Measurements from ENCODE around the gene POU2F3. TPM values are rescaled to one million over a fixed set of nuclear protein-coding genes. Genes with fewer than 3 reads are reported as not detected.

Gene POU2F3
- total and polyA plus RNA-seq, 2 of the 4 experiments (the other 2 are of a cell fraction), result under 0.01 to 0.09 TPM

DNA sequence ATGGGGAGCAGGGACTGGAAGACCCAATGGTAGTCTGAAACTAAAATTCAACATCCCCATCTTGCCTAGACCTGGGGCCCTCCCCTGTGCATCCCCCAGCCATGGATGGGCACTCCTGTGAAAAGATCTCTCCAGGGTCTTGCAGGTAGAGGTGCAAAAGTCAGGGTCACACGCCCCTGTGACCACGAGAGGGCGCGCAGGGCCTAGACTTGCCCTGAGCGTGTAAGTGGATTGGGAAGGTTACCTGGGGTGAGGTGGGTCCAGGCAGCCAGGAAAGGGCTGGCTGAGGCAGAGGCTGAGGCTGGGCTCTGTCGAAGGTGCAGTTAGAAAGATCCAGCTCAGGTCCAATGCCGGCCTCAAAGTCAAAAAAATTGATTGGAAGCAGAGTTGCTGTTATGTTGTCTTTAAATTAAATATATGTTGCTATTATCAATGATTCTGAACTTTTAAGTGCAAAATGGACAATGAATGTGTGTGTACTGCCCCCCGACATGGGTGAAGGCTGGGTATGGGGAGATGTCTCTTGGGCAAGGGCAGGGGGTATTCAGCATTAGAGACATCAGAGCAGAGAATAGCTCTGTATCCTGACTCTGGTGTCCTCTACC lies 4.8 kb upstream of the POU2F3 start:
- H3K4ac ChIP-seq (ENCODE audit: low read depth, low read length), result no peak overlapping the region
- no peak overlapping the region for H3K27ac ChIP-seq (ENCODE audit: insufficient read depth, low read length)
- no peak overlapping the region for H2BK20ac ChIP-seq (ENCODE audit: low read depth, low read length)
- H4K20me1 ChIP-seq (ENCODE audit: insufficient read depth, low read length), result no peaks in the 10 kb centered on the region
- no peak overlapping the region for H2BK120ac ChIP-seq (ENCODE audit: low read depth, low read length)
- H3K9ac ChIP-seq (ENCODE audit: low read depth, low read length), result no peak overlapping the region
- H4K91ac ChIP-seq (ENCODE audit: insufficient read depth, low read depth, low read length), result no peak overlapping the region
- H3K18ac ChIP-seq (ENCODE audit: low read depth, low read length), result no peak overlapping the region
- ChIA-PET POLR2A (ENCODE audit: unreplicated experiment) (no interaction called here), CTCF (interaction anchor here (2.3 kb wide), 1 partner anchor 9 kb away, joined by 5 read pairs; no protein-coding TSS in a partner anchor)
- WGBS, 2 experiments (ENCODE audit: extremely low coverage in 2 of 2, insufficient read length in 1 of 2), result 0% methylated on average over 1 of the region's 8 CpGs; no CpG with 5 or more reads in 1 of the 2 experiments
- no peak overlapping the region for H2BK5ac ChIP-seq (ENCODE audit: low read depth, low read length, poor library complexity, severe bottlenecking)
- no peaks in the 10 kb centered on the region for H3K4me1 ChIP-seq (ENCODE audit: control insufficient read depth, insufficient read depth, low read length)
- DNase-seq (peak; percentile 43), ATAC-seq (ENCODE audit: low read depth) (peak; percentile 78)
- H3K23ac ChIP-seq (ENCODE audit: low read depth, low read length), result no peak overlapping the region
- no peaks in the 10 kb centered on the region for H3K9me1 ChIP-seq (ENCODE audit: insufficient read depth, low read length)
- H3K4me3 ChIP-seq (ENCODE audit: insufficient read depth, low read depth, low read length), result no peak overlapping the region
- H4K5ac ChIP-seq (ENCODE audit: low read depth, low read length), result no peak overlapping the region
- no peak overlapping the region for H4K8ac ChIP-seq (ENCODE audit: low read depth in 2 of 2, low read length in 2 of 2)
- H3K9me3 ChIP-seq (ENCODE audit: control insufficient read depth, insufficient read depth, low read length), result no peaks in the 10 kb centered on the region
- no peaks in the 10 kb centered on the region for H3K79me1 ChIP-seq (ENCODE audit: low read depth in 1 of 2, low read length in 2 of 2)
- TF ChIP-seq MAZ (IDR thresholded peaks at IDR 0.05; ENCODE audit: borderline replicate concordance, low read depth, low read length) (no peak), SMC3 (IDR thresholded peaks at IDR 0.05; ENCODE audit: low read depth, low read length) (peak; percentile 79), MXI1 (IDR thresholded peaks at IDR 0.05; ENCODE audit: borderline replicate concordance, low read depth, low read length) (no peak), POLR2A (IDR thresholded peaks at IDR 0.05; ENCODE audit: low read depth, low read length) (no peak), RCOR1 (IDR thresholded peaks at IDR 0.05; ENCODE audit: insufficient replicate concordance, low read length) (no peak), RAD21 (IDR thresholded peaks at IDR 0.05; ENCODE audit: low read length) (peak; percentile 77)
- TF ChIP-seq, protein P1, sequence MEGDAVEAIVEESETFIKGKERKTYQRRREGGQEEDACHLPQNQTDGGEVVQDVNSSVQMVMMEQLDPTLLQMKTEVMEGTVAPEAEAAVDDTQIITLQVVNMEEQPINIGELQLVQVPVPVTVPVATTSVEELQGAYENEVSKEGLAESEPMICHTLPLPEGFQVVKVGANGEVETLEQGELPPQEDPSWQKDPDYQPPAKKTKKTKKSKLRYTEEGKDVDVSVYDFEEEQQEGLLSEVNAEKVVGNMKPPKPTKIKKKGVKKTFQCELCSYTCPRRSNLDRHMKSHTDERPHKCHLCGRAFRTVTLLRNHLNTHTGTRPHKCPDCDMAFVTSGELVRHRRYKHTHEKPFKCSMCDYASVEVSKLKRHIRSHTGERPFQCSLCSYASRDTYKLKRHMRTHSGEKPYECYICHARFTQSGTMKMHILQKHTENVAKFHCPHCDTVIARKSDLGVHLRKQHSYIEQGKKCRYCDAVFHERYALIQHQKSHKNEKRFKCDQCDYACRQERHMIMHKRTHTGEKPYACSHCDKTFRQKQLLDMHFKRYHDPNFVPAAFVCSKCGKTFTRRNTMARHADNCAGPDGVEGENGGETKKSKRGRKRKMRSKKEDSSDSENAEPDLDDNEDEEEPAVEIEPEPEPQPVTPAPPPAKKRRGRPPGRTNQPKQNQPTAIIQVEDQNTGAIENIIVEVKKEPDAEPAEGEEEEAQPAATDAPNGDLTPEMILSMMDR (conservative IDR thresholded peaks at IDR 0.05; ENCODE audit: low read depth, low read length), result peak; percentile 66
- TF ChIP-seq, protein P2, sequence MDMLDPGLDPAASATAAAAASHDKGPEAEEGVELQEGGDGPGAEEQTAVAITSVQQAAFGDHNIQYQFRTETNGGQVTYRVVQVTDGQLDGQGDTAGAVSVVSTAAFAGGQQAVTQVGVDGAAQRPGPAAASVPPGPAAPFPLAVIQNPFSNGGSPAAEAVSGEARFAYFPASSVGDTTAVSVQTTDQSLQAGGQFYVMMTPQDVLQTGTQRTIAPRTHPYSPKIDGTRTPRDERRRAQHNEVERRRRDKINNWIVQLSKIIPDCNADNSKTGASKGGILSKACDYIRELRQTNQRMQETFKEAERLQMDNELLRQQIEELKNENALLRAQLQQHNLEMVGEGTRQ (IDR thresholded peaks at IDR 0.05; ENCODE audit: low read depth, low read length), result no peak
- peaks cover 50% of the 10 kb centered on the region for H3K27me3 ChIP-seq (ENCODE audit: control insufficient read depth, insufficient read depth, low read length)
- H3K14ac ChIP-seq (replicated peaks; ENCODE audit: low read depth, low read length), result no peak overlapping the region
- H2AFZ ChIP-seq (replicated peaks; ENCODE audit: low read length, poor library complexity), result peak overlapping the region; percentile 70
- dilution Hi-C loops (cut with HindIII; ENCODE audit: low sequenced_read_pairs, unreplicated experiment), result no loop called here
- H2AK9ac ChIP-seq (replicated peaks; ENCODE audit: low read depth, low read length, poor library complexity), result peak overlapping the region; percentile 79
- no peak overlapping the region for H3K4me2 ChIP-seq (ENCODE audit: low read depth, low read length)
- no TSS peak for BruUV-seq (replicated peaks)
- intact Hi-C loops (cut with micrococcal nuclease), result loop anchor here (1.0 to 2.0 kb wide), 2 partner anchors 65 to 718 kb away; no protein-coding TSS in a partner anchor
- no peak overlapping the region for H2AK5ac ChIP-seq (ENCODE audit: low read depth, low read length)
- no peaks in the 10 kb centered on the region for H3K36me3 ChIP-seq (ENCODE audit: control insufficient read depth, insufficient read depth, low read length)
- no peak overlapping the region for H3K56ac ChIP-seq (ENCODE audit: extremely low read depth, insufficient read depth, low read length)
- in situ Hi-C loops (cut with MboI; ENCODE audit: low sequenced_read_pairs), result no loop called here
- no peak overlapping the region for H2BK15ac ChIP-seq (ENCODE audit: low read depth, low read length)
